Mucosa of descending colon (tissue), 3 donors: ENCODE data around the gene SEMA3B. TPM values are rescaled to one million over a fixed set of nuclear protein-coding genes. Genes with fewer than 3 reads are reported as not detected.
A peak's percentile ranks its signal among the peaks of the same experiment; 100 is the strongest.

ENCODE experiments used
- ATAC-seq: fragments of 200-7000 bp; cut with Tn5 transposase; one replicate; pipeline ENCODE4 v1.9.1; 2020; ENCODE audit warnings: mild to moderate bottlenecking, moderate library complexity
- DNase-seq, 3 donors: peaks; one replicate each; pipeline ENCODE4 v3.0.0-alpha.2; 2020
- H3K36me3 ChIP-seq: fragments of 200-600 bp; one replicate; pipeline ENCODE4 v1.8.0; 2021; ENCODE audit warnings: low read depth, mild to moderate bottlenecking
- H3K4me1 ChIP-seq: fragments of 200-600 bp; one replicate; pipeline ENCODE4 v1.8.0; 2021; ENCODE audit warnings: low read depth, mild to moderate bottlenecking
- H3K4me3 ChIP-seq: fragments of 200-600 bp; one replicate; pipeline ENCODE4 v1.8.0; 2021; ENCODE audit warnings: mild to moderate bottlenecking
- H3K9me3 ChIP-seq: fragments of 200-600 bp; one replicate; pipeline ENCODE4 v1.8.0; 2021; ENCODE audit warnings: mild to moderate bottlenecking
- intact Hi-C, 2 donors: fragments of 100-400 bp; cut with DNase I in 1 of 2; cut with micrococcal nuclease in 1 of 2; formaldehyde crosslinking; loops; one replicate each; pipeline versions ENCODE4 v1.11.0 to v1.11.1; 2022; cut with DNase I, micrococcal nuclease
- total RNA-seq, 3 donors: library from RNA; stranded (reverse); fragmentation: NEBNext Ultra II Directional in 2 of 3; extraction: Animal tissue kit (Norgen Biotek cat#: 25700) in 2 of 3; gene quantifications; one replicate each; pipeline versions ENCODE4 v1.2.1 to v1.2.4, GENCODE V29; 2021 to 2023
- TF ChIP-seq, protein P1 (sequence below): fragments of 200-600 bp; IDR thresholded peaks from one replicate; pipeline ENCODE4 v1.8.0; 2022; ENCODE audit warnings: antibody characterized with exemption, mild to moderate bottlenecking
- donor health status: DM: no; HTN: no; CAD: no; lungs with moderate emphysema.
- donor health status: DM: no; HTN: no; CAD: no.
- donor health status: DM: no; HTN: yes; CAD: no.

SEMA3B gene
- total RNA-seq, 3 donors from 2014 or later = 42.0 to 129 (median 59.2) TPM

DNA sequence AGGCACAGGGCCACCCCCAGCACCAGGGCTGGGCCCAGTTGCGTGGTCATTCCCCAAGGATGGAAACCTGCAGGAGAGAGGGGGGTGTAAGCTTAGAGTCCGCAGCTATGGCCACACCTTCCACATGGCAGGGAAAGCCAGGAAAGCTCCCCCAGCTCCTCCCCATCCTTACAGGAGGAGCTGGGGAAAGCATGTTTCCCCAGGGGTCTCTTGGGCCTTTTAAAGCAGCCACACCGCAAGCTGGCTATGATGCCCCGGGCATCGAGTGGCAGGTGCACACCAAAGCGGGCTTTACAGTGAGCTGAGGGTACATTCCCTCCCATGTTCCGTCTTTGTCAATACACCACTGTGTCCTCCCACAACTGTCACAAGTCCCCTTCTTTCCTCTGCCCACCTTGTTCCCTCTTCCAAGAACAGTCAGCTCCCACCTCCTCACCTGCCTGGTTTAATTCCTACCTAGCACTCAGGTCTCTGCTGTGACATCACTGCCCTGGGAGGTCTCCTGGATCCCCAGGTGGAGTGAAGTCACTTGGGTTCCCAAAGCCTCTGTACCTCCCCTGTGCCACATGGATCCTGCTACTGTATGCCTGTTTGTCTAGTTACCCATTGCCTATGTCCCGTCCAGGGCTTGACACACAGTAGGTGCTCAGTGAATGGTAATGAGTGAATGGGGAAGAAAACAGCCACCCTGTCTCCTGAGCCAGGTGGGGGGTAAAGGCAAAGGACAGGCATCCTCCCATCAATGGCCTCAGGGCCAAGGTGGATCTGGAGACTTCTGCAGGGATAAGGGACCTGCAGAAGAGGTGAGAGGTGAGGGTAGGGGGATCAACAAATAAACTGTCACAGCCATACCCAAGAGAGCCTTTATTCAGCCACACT lies 26.8 kb downstream of the SEMA3B start:
- H3K4me1 ChIP-seq = peaks cover 27% of the 10 kb centered on the region
- TF ChIP-seq, protein P1, sequence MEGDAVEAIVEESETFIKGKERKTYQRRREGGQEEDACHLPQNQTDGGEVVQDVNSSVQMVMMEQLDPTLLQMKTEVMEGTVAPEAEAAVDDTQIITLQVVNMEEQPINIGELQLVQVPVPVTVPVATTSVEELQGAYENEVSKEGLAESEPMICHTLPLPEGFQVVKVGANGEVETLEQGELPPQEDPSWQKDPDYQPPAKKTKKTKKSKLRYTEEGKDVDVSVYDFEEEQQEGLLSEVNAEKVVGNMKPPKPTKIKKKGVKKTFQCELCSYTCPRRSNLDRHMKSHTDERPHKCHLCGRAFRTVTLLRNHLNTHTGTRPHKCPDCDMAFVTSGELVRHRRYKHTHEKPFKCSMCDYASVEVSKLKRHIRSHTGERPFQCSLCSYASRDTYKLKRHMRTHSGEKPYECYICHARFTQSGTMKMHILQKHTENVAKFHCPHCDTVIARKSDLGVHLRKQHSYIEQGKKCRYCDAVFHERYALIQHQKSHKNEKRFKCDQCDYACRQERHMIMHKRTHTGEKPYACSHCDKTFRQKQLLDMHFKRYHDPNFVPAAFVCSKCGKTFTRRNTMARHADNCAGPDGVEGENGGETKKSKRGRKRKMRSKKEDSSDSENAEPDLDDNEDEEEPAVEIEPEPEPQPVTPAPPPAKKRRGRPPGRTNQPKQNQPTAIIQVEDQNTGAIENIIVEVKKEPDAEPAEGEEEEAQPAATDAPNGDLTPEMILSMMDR = no peak
- H3K4me3 ChIP-seq = no peak overlapping the region
- no peaks in the 10 kb centered on the region for H3K9me3 ChIP-seq
- no peak for ATAC-seq
- no peak for DNase-seq
- intact Hi-C loops = no loop called here
- peaks cover 6% of the 10 kb centered on the region for H3K36me3 ChIP-seq

DNA sequence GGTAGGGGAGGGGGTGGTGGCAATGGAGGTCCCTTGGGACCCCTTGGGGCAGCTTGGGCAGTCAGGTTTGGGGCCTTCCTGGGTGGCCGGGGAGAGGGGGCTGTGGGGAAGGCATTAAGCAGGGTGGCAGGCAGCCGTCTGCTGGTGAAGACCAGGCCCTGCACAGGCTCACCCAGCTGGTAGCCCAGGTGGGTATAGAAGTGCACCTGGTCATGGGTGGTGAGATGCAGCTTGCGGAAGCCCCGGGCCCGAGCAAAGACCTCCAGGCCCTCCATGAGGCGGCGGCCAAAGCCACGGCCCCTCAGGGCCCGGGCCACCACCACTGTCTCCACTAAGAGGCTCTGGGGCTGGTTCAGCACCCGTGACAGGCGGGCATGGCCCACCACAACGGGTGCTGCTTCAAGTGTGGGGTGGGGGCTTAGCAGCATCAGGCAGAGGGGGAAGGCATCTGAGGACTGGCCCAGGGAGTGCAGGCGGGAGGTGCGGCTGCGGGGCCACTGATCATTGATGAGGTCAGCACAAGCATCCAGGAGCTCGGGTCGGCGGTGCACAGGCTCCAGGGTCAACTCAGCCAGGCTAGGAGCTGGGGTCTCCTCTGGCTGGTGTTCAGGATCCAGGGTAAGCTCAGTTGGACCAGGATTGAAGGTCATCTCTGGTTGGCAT lies 27.9 kb downstream of the SEMA3B start:
- no peaks in the 10 kb centered on the region for H3K9me3 ChIP-seq
- peaks cover 6% of the 10 kb centered on the region for H3K36me3 ChIP-seq
- no peak overlapping the region for H3K4me3 ChIP-seq
- TF ChIP-seq, protein P1 = no peak
- peak in 2 of 3 donors; percentile 39 to 60 for DNase-seq
- peaks cover 19% of the 10 kb centered on the region for H3K4me1 ChIP-seq
- intact Hi-C loops = no loop called here
- no peak for ATAC-seq

GRCh38 chr3:50297384-50297775 lies 28.4 kb downstream of the SEMA3B start:
- Histone ChIP-seq H3K4me3 (no peak overlapping the region), H3K36me3 (peaks cover 6% of the 10 kb centered on the region), H3K9me3 (no peaks in the 10 kb centered on the region), H3K4me1 (peaks cover 19% of the 10 kb centered on the region)
- TF ChIP-seq, protein P1 = no peak
- intact Hi-C loops = no loop called here
- ATAC-seq (no peak), DNase-seq (peak; percentile 37 to 61 (median 40))

- DNase-seq (peak in 1 of 3 donors; percentile 55), ATAC-seq (no peak)
- Histone ChIP-seq H3K36me3 (peaks cover 6% of the 10 kb centered on the region), H3K4me3 (no peak overlapping the region), H3K9me3 (no peaks in the 10 kb centered on the region), H3K4me1 (peaks cover 14% of the 10 kb centered on the region)
- TF ChIP-seq, protein P1 = no peak
- intact Hi-C loops = no loop called here
These were observed 29.2 kb downstream of the SEMA3B start for GRCh38 chr3:50297896-50298725.

DNA sequence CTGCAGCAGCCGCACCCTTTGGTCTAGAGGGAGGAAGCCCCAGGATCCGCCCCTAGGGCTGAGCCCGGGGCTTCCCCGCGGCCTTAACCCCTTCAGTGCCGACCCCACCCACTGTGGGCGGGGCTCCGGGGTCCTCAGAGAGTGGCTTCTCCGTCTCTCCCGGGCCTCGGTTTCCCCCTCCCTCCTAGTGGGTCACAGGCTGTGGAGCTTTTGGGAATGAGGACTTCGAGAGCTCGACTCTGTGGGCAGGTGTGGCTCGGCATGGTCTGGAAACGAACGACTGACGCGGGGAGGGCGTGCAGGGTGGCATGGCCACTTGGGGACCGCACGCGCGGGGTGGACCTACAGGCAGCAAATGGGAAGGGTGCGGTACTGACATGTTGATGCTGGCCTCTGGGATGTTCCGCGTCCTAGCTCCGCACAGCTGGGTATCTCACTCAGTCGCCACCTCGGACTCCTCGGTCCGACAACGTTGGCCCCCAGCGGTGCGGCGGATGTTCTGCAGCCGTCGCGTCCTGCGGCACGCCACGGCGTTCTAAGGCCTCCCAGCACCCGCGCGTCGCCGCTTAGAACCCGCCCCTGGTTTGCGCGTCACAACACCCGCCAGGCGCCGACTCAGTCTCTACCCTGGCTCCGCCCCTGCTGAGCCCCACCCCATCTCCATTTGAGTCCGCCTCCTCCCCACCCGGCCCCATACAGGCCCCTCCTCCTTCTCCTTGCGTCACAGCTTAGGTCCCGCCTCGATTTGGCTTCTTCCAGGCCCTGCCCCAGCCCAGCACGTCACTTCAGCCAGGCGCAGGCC lies 30.1 kb downstream of the SEMA3B start, which contains the start of the genes HYAL3 and NAA80:
TSS of gene HYAL3 (minus strand) at position 570 of the 802 bp plus-strand sequence. CDS start 3,803 bp downstream, outside the sequence.
TSS of gene NAA80 (minus strand) at position 570 of the 802 bp plus-strand sequence. CDS start 1,942 bp downstream, outside the sequence.
- TF ChIP-seq, protein P1 = peak; percentile 33
- Histone ChIP-seq H3K9me3 (no peaks in the 10 kb centered on the region), H3K36me3 (peaks cover 6% of the 10 kb centered on the region), H3K4me3 (peak within 1 kb of the TSS; percentile 20), H3K4me1 (peaks cover 14% of the 10 kb centered on the region)
- ATAC-seq = peak; percentile 86
- DNase-seq = peak; percentile 99 to 100 (median 100)
- intact Hi-C loops = no loop called here
